HG03432 (cell line): ENCODE data around the gene RANBP10.
"Not testable (repeated sequence)": the region's sequence is repeated elsewhere in the genome, so short reads cannot be mapped to it uniquely, and the experiment has no call there.

Experiments used
- ATAC-seq: cut with Tn5 transposase; IDR thresholded peaks from one replicate; pipeline ENCODE4 v1.9.1; 2021; ENCODE audit warnings: mild to moderate bottlenecking, moderate library complexity; ENCODE audit not compliant: unreplicated experiment

The RANBP10 gene

DNA sequence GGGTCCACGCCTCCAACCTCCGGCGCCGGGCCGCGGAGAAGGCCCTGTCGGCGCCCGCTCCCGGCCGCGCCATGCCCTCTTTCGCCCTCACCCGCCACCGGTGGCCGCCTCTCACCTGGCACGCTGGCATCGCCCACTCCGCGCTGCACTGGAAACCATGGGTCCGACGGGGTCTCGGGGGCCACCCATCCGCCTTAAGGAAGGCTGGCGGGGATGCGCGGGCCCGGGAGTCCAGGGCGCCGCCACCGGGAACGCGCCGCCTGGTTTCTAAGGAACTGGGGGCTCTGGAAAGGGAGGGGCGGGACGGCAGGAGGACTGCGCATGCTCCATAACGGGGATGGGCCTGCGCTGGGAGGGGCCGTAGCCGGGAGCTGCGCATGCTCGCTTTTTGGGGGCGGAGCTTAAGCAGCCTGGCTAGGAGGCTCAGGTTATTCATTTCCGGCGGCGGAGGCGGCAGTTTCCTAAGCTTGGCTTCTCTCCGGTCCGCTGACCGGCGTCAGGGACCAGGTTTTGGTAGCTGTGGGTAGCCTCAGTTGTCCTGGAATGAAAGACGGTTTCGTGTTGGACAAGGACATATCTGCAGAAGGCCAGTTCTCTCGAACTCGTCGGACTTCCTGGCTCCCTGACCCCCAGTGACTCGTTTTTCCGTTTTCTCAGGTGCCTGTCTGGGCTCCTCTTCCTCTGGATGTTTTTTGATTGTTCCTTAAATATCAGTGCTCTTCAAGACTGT lies 87.1 kb downstream of the RANBP10 start, which contains the start of gene GFOD2:
Gene GFOD2, minus strand, starts transcription at position 269 of the 730 bp plus-strand sequence. CDS start 33,601 bp downstream, outside the sequence.
- peak; percentile 80 for ATAC-seq

DNA sequence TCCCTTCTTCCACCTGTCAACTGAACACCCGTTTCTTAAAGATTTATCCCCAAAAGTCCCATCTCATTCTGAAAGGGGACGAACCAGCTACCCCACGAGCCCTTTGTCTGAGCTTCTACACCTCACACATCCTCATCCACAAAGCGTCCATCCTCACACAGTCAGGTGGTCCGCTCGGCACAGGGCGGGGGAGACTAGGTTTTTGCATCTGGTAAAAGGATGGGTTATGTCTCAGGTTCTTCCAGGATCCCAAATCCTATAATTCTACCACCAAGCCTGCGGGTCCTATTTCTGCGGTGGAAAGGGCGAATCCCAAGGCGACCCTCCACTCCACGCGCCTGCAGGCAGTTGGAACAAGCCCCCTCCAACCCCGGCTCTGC lies 87.7 kb downstream of the RANBP10 start:
- ATAC-seq, result peak; percentile 32

DNA sequence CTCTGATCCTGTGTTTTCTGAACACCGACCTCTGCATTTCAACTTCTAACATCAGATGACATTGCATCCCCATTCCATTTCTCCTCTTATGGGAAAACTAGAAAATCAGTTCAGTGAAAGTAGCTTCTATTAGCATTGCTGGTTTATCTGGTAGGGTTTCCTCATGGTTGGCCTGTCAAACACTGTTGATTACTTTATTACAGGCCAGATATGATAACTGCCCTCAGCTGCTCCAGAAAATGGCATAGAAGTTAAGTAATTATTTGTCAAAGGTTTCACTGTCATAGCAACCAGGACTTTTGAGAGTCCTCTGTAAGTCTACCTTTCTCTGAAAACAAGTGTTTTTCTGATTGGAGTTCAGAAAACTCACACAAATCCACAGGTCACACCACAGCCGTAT lies 90.3 kb downstream of the RANBP10 start:
- no peak for ATAC-seq

DNA sequence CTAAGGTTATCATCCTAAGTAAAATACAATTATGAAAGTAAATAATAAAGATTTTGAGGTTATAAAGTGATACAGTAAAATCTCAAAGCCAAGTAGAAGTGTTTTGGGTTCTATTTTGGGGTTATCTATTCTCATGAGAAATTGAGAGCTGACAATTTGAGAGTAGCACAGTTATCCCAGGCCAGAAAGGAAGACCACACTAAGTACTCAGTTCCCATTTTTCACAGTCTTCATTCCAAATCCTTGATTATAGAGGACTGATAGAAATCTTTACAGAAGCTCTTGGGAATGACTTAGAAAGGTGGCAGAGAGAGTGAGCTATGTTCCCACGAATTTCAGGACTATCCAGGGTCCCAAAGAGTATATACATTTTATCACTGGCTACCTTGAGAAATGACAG lies 91.8 kb downstream of the RANBP10 start:
- no peak for ATAC-seq

DNA sequence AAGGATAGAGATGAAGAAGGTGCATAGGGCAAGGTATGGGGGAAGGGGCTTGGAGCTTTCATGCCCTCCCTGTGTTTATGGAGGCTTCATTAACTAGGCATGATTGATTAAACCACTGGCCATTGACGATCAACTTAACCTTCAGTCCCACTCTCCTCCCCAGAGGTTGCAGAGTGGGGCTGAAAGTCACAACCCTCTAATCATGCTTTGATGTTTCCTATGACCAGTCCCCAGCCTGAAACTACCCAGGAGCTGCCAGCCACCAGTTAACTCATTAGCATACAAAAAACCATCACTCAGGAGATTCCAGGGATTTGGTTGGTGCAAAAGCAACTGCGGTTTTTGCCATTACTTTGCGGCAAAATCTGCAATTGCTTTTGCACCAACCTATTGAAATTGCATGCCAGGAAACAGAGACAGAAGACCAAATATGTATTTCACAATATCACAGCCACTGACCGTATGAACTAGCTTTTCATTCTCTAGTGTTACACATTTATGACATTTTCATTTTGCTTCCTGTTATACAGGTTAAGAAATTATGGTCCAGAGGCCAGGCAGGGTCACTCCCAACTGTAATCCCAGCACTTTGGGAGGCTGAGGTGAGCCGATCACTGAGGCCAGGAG lies 92.6 kb downstream of the RANBP10 start:
- ATAC-seq, result no peak

DNA sequence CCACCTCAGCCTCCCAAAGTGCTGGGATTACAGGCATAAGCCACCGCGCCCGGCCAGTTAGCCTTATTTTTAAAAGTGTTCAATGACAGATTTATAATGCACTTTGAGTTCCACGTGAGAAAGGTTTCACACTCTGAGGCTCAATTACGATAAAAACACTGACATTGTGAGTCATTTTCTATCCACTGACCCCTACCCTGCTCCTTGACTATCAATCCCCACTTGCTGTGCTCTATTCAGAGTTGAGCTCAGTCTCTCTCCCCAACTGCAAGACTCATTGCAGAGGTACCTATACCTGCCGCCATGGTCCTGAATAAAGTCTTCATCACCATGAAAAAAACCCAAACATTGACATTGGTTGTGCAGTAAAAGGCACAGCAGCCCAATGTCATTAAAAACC lies 95.8 kb downstream of the RANBP10 start:
- ATAC-seq, result no peak

DNA sequence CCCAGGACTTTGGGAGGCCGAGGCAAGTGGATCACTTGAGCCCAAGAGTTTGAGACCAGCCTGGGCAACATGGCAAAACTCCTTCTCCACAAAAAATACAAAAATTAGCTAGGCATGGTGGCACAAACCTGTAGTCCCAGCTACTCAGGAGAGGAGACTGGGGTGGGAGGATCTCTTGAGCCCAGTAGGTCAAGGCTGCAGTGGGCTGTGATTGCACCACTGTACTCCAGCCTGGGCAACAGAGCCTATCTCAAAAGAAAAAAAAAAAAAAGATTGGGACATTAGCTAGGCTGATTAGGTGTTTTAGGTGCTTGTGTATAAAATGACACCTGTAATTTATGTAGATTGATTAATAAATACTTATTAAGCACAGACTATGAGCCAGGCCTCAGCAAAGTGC lies 97.3 kb downstream of the RANBP10 start:
- no peak for ATAC-seq

DNA sequence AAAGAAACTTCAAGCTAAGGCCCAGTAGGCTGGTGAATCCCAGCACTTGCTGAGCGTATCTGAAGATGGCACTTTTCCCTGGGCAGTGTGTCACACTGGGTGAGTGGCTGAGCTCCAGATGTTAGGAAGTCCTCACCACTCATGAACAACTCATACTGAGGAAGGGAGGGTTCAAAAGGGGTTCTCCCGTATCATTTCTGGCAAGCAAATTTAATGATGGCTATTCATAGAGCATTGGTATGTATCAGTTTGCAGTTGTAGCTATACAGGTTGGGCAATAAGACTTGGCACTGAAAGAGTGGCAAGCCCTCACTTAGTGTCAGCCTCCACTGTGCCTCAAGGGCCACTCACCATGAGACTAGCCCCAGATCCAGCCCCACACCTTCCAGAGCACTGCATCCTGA lies 98.0 kb downstream of the RANBP10 start:
- ATAC-seq, result no peak

DNA sequence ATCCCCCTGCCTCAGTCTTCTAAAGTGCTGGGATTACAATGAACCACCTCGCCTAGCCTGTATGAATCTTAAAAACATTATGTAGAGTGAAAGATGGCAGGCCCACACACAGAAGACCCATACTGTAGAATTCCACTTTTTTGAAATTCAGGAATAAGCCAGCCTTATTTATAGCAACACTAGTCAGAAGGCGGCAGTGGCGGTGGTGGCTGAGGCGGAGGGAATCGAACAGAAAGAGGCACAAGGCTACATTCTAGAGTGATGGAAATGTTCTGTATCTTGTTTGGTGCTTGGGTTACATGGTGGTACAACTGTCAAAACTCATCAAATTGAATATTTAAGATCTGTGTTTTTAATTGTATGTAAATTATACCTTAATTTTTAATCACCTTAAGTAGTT lies 98.6 kb downstream of the RANBP10 start:
- ATAC-seq, result no peak

DNA sequence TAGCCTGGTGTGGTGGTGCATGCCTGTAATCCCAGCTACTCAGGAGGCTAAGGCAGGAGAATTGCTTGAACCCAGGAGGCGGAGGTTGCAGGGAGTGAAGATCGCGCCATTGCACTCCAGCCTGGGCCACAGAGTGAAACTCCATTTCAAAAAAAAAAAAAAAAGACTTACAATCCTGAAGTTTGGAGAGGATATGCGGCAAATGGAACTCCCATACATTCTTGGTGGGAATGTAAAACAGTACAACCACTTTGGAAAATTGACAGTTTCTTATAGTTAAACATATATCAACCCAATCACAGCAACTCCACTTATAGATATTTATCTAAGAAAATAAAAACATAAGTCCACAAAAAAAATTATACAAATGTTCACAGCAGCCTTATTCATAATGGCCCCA lies 99.2 kb downstream of the RANBP10 start:
- no peak for ATAC-seq

DNA sequence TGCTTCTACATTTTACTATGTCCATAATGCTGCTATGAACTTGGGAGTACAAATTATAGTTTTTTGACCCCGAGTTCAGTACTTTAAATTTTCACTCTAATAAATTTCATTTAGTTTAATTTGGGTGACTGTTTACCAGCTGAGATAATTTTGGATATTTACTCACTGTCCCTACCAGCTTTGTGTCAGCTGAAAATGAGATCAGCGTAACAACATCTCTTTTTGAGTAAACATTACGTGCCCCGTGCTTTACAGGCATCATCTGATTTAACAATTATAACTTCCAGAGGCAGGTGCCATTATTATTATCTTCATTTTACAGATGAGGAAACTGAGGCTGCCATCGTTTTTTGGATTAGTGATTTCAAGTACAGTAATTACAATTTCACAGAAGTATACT lies 102.2 kb downstream of the RANBP10 start:
- ATAC-seq, result no peak

DNA sequence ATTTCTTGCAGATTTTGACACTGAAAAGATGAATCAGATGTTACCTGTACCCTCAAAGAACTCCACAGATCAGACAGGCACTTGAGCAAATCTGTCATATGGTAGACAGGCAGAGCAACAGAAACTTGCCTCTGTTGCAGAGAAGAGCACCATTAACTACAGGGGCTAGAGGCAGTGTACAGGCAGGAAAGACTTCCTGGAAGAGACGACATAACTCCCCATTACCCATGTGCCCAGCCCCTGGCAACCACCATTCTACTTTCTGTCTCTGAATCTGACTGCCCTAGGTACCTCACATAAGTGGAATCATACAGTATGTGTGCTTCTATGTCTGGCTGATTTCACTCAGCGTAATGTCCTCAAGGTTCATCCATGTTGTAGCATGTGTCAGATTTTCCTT lies 102.7 kb downstream of the RANBP10 start:
- ATAC-seq, result no peak

DNA sequence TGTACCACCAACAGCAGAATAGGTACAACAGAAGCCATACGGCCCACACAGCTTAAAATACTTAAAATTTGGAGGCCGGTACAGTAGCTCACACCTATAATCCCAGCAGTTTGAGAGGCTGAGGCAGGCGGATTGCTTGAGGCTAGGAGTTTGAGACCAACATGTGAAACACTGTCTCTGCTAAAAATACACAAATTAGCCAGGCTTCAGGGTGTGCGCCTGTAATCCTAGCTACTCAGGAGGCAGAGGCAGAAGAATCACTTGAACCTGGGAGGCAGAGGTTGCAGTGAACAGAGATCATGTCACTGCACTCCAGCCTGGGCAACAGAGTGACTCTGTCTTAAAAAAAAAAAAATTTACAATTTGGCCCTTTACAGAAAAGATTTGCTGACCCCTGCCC lies 104.2 kb downstream of the RANBP10 start:
- no peak for ATAC-seq

DNA sequence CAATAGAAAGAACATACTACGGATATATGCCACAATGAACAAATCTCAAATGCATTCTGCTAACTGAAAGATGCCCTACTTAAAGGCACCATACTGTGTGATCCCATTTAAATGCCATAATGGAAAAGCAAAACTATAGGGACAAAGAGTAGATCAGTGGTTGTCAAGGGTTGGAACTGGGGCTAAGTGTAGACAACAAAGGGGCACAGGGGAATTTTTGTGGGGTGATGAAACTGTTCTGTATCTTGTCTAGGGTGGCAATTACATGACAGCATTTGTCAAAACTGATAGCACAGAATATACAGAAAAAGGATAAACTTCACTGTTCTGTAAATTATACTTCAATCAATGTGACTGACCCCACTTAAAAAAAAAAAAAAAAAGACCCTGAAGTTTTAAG lies 104.9 kb downstream of the RANBP10 start:
- ATAC-seq, result no peak

DNA sequence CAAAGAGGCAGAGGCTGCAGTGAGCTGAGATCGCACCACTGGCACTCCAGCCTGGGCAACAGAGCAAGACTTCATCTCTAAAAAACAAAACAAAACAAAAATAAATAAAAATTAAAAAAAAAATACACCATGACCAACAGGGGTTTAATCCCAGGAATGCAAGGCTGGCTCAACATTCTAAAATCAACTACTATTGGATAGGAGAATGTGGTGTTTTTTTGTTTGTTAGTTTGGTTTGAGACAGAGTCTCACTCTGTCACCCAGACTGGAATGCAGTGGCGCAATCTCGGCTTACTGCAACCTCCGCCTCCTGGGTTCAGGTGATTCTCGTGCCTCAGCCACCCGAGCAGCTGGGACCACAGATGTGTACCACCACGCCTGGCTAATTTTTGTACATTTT lies 107.1 kb downstream of the RANBP10 start:
- no peak for ATAC-seq

DNA sequence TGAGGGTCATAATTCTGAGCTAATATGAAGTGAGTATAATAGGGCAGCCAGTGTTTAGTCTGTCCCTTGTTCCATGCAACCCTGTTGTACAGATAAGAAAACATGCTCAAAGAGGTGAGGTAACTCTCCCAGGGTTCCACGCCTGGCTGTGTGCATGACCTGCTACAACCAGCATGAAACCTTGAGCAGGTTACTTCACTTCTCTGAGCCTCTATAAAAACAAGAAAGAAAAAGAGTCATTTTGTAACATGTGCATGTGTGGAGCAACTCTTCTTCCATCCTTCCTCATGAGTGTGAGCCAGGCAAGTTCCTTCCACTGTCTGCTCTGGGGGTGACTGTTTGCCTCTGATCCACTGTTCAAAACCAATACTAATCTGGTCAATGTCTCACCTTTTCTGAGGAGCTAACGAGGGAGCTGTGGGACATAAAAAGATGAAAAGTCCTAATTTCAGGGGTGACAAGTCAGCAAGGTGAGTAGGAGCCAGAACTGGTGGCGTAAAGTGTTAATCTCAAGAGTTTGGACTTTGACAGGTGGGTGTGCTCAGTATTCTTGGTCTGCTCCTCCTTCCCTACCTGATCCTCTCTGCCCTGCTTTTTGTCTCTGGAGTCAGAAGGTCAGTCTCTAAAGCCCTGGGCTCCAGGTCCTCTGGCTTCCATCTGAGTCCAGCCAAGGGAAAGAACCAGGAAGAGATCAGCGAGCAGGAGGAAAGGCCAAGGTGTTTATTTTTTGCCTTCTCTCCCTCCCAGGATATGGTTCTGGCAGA lies 108.8 kb downstream of the RANBP10 start:
- ATAC-seq, result no peak

DNA sequence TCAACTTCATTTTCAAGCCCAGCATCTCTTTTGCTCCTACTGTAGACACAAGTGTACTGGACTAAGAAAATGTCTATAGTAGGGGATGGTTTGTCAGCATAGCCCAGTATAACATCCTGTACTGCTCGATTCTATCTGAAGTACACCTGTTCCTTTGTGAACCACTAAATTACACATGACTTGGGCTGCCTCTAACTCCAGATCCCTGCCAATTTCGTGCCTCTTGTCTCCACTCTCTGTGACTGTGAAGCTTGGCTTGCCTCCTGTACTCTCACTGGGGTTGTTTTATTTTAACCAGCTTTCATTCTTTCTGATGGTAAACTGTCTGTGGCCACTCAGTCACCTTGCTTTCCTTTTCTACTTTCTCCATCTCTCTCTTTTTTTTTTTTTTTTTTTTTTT lies 111.7 kb downstream of the RANBP10 start:
- ATAC-seq, result no peak

DNA sequence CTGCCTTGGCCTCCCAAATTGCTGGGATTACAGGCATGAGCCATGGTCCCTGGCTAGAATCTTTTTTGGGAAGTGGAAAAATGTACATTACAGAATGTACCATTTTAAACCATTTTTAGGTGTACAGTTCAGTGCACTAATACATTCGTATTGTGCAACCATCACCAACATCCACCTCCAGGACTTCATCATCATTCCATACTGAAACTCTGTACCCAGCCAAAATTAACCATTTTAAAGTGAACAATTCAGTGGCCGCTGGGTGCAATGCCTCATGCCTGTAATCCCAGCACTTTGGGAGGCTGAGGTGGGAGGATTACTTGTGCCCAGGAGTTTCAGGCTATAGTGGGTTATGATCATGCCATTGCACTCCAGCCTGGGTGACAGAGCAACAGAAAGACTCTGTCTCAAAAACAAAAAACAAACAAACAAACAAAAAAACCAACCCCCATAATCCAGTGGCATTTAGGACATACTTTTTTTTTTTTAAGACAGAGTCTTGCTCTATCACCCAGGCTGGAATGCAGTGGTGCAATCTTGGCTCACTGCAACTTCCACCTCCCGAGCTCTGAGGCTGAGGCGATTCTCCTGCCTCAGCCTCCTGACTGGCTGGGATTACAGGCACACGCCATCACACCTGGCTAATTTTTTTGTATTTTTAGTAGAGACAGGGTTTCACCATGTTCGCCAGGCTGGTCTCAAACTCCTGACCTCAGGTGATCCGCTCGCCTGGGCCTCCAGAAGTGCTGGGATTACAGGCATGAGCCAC lies 112.7 kb downstream of the RANBP10 start:
- not testable (repeated sequence) for ATAC-seq

DNA sequence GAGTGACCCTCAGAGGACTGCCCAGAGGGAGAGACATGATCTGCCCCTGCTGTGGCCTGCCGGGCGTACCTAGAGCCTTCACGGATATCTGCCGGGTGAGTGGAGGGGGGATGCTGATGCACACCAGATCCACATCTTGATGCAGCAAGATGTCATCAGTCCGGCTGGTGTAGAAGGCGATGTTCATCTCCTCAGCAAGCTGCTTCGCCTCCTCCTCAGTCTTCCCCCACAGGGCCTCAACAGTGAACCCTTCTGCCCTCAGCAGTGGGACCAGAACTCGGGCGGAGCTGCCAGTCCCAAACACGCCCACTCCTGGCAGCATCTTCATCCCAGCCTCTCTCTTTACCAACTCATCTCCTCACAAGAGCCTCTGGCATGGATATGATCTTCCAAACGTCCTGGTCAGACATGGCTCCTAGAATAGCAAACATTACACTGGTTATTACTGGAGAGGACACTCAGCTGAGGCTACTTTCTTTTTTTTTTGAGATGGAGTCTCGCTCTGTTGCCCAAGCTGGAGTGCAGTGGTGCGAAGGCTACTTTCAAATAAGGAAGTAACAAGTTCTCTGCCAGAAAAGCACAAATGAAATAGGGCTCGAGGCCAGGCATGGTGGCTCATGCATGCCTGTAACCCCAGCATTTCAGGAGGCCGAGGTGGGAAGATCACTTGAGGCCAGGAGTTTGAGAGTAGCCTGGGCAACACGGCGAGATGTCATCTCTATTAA lies 120.8 kb downstream of the RANBP10 start:
- ATAC-seq, result no peak

DNA sequence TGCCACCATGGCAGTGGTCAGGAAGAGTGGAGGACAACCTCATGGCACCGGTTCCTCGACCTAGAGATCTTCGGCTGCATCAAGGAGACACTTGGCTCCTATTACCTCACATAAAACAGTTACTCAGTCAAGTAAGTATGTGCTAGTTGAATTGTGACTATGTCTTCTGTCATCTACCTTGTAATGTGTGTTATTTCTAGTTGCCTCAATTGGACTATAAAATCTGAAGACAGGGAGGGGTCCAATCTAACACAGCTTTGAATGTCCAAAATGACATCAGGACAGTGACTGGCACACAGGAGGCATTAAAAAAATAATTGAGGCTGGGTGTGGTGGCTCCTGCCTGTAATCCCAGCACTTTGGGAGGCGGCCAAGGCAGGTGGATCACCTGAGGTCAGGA lies 122.6 kb downstream of the RANBP10 start:
- no peak for ATAC-seq
